ENCODE results near the gene SGMS2. TPM values are rescaled to one million over a fixed set of nuclear protein-coding genes. Genes with fewer than 3 reads are reported as not detected.
A peak's percentile ranks its signal among the peaks of the same experiment; 100 is the strongest.

The SGMS2 gene
- total and polyA plus RNA-seq, 2 of the 13 experiments (the other 11 are each of a cell fraction or from before 2014, with no cell fraction given), result 1.2 to 1.7 TPM

DNA sequence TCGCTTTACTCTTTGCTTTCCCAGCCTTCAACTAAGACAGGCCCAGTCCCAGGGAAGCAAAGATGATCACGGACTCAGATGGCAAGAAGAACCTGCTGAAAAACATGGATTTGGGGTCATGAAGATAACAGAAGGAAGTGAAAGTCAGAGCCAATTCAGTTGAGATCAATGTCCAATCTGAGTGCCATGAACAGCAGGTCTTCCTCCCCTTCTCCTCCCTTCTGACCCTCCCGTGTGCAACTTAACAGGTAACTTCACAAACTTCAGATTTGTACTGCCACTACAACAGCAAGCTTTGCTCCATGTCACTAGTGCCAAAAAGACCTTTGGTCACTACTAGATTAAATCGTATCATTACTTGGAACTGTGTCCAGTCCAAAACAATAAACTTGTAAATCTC, 15.5 kb upstream of the SGMS2 start:
- Histone ChIP-seq H3K27me3 (ENCODE audit: control insufficient read depth in 1 of 2, insufficient read depth in 2 of 2, low read length in 2 of 2) (0 out of 5 replicates have a peak, but pooled peaks cover 0 to 4% of the 10 kb centered on the region in 2 experiments), H4K20me1 (ENCODE audit: insufficient read depth, low read length) (no peaks in the 10 kb centered on the region), H3K36me3 (replicated peaks in 1 of 2; ENCODE audit: control insufficient read depth in 1 of 2, insufficient read depth in 2 of 2, low read length in 2 of 2) (no peaks in the 10 kb centered on the region), H2AFZ (ENCODE audit: low read length) (peak overlapping the region; percentile 29), H3K9me3 (ENCODE audit: low read length) (no peaks in the 10 kb centered on the region), H3K79me2 (ENCODE audit: insufficient read depth, low read length) (no peaks in the 10 kb centered on the region), H3K4me2 (ENCODE audit: low read depth, low read length) (no peak overlapping the region), H3K4me1 (ENCODE audit: insufficient read depth, low read length) (peaks cover 9% of the 10 kb centered on the region; the same call in 1 of the 2 replicates), H3K9ac (ENCODE audit: insufficient read depth, low read depth, low read length) (no peak overlapping the region), H3K4me3 (replicated peaks in 1 of 3; ENCODE audit: insufficient read depth in 1 of 3, low read depth in 2 of 3, low read length in 3 of 3) (no peak overlapping the region), H3K27ac (ENCODE audit: extremely low read length, insufficient read depth, low read length) (no peak overlapping the region)
- POLR2A ChIA-PET, result no interaction called here
- CTCF ChIA-PET (ENCODE audit: low intra/inter-chr PET ratio, low total read pairs), result no interaction called here
- ATAC-seq (no peak), DNase-seq (ENCODE audit: low spot score) (no peak), FAIRE-seq (no peak)
- in situ Hi-C loops (cut with HindIII; ENCODE audit: extremely low pct_ligation_motif_present, low pct_unique_long_range_greater_than_20kb) (no loop called here), intact Hi-C loops (cut with micrococcal nuclease; ENCODE audit: unreplicated experiment) (loop anchor here (5.0 kb wide), 1 partner anchor 53 kb away; no protein-coding TSS in a partner anchor)
- WGBS (ENCODE audit: low lambda C conversion rate), result 37% methylated on average over 4 of the region's 4 CpGs
- BruUV-seq (replicated peaks), result no TSS peak
- TF ChIP-seq ZNF354B (CRISPR knock-in tag; IDR thresholded peaks at IDR 0.05) (no peak), ZKSCAN8 (CRISPR knock-in tag; IDR thresholded peaks at IDR 0.05; ENCODE audit: borderline replicate concordance) (no peak), HNRNPH1 (optimal IDR thresholded peaks at IDR 0.05; ENCODE audit: low read depth, low read length) (no peak), THAP8 (CRISPR knock-in tag; IDR thresholded peaks at IDR 0.05; ENCODE audit: borderline replicate concordance) (no peak), ZNF644 (CRISPR knock-in tag; IDR thresholded peaks at IDR 0.05; ENCODE audit: low read depth) (no peak)

DNA sequence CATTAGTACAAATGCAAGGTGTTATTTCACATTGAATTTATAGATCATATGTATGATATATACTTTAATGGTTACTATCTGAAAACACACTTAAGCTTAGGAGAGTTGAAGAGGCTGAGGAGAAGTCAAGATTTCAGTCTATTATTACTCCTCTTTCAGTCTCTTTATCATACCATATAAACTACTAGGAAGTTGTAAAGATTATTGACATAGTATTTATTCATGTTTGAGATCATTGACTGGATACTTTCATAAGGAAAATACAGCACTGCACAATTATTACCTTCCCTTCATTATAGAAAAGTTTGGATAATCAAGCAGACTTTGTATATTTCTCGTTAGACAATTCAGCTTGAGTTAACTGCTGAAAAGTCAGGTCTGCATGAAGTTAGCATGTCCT, 10.0 kb upstream of the SGMS2 start:
- TF ChIP-seq, protein P1, sequence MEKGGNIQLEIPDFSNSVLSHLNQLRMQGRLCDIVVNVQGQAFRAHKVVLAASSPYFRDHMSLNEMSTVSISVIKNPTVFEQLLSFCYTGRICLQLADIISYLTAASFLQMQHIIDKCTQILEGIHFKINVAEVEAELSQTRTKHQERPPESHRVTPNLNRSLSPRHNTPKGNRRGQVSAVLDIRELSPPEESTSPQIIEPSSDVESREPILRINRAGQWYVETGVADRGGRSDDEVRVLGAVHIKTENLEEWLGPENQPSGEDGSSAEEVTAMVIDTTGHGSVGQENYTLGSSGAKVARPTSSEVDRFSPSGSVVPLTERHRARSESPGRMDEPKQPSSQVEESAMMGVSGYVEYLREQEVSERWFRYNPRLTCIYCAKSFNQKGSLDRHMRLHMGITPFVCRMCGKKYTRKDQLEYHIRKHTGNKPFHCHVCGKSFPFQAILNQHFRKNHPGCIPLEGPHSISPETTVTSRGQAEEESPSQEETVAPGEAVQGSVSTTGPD (CRISPR knock-in tag; IDR thresholded peaks at IDR 0.05), result no peak
- TF ChIP-seq PAF1 (CRISPR knock-in tag; IDR thresholded peaks at IDR 0.05), result no peak
- TF ChIP-seq SMAD9 (CRISPR knock-in tag; IDR thresholded peaks at IDR 0.05), result no peak
- TF ChIP-seq ZNF770 (CRISPR knock-in tag; IDR thresholded peaks at IDR 0.05), result no peak
- no peak for TF ChIP-seq SIX1 (CRISPR knock-in tag; IDR thresholded peaks at IDR 0.05; ENCODE audit: borderline replicate concordance)
- no peak for TF ChIP-seq MBD4 (IDR thresholded peaks at IDR 0.05; ENCODE audit: borderline replicate concordance, low read length)
- TF ChIP-seq ZFYVE20 (CRISPR knock-in tag; IDR thresholded peaks at IDR 0.05; ENCODE audit: borderline replicate concordance, low read depth), result no peak
- TF ChIP-seq, protein P2, sequence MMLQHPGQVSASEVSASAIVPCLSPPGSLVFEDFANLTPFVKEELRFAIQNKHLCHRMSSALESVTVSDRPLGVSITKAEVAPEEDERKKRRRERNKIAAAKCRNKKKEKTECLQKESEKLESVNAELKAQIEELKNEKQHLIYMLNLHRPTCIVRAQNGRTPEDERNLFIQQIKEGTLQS (CRISPR knock-in tag; IDR thresholded peaks at IDR 0.05), result no peak
- no peaks in the 10 kb centered on the region for H3K9me3 ChIP-seq (ENCODE audit: low read length)
- intact Hi-C loops (cut with micrococcal nuclease; ENCODE audit: unreplicated experiment), result no loop called here
- in situ Hi-C loops (cut with HindIII; ENCODE audit: extremely low pct_ligation_motif_present, low pct_unique_long_range_greater_than_20kb), result no loop called here
- FAIRE-seq, result no peak
- no peak overlapping the region for H2AFZ ChIP-seq (ENCODE audit: low read length)
- no peaks in the 10 kb centered on the region for H4K20me1 ChIP-seq (ENCODE audit: insufficient read depth, low read length)
- BruUV-seq (replicated peaks), result no TSS peak
- H3K4me3 ChIP-seq (replicated peaks in 1 of 3; ENCODE audit: insufficient read depth in 1 of 3, low read depth in 2 of 3, low read length in 3 of 3), result no peak overlapping the region
- ChIA-PET CTCF (ENCODE audit: low intra/inter-chr PET ratio, low total read pairs) (no interaction called here), POLR2A (no interaction called here)
- 3% methylated on average over 1 of the region's 1 CpG for WGBS (ENCODE audit: low lambda C conversion rate)
- H3K9ac ChIP-seq (ENCODE audit: insufficient read depth, low read depth, low read length), result no peak overlapping the region
- no peak for DNase-seq (ENCODE audit: low spot score)
- no peaks in the 10 kb centered on the region for H3K4me1 ChIP-seq (ENCODE audit: insufficient read depth, low read length)
- no peak for ATAC-seq
- no peak overlapping the region for H3K4me2 ChIP-seq (ENCODE audit: low read depth, low read length)
- H3K79me2 ChIP-seq (ENCODE audit: insufficient read depth, low read length), result no peaks in the 10 kb centered on the region
- no peak overlapping the region for H3K27ac ChIP-seq (ENCODE audit: extremely low read length, insufficient read depth, low read length)
- H3K36me3 ChIP-seq (replicated peaks in 1 of 2; ENCODE audit: control insufficient read depth in 1 of 2, insufficient read depth in 2 of 2, low read length in 2 of 2), result no peaks in the 10 kb centered on the region
- no peaks in the 10 kb centered on the region for H3K27me3 ChIP-seq (ENCODE audit: control insufficient read depth in 1 of 2, insufficient read depth in 2 of 2, low read length in 2 of 2)
